GM13977 (cell line): ENCODE data around the gene ANKHD1.

Source experiments
- DNase-seq: peaks from one replicate; pipeline ENCODE4 v3.0.0; 2012; ENCODE audit warnings: low spot score
- CTCF ChIP-seq: IDR thresholded peaks from 2 replicates; pipeline ENCODE4 v1.5.1; 2012; ENCODE audit warnings: mild to moderate bottlenecking, control low read depth; ENCODE audit not compliant: insufficient read depth; ENCODE audit errors: extremely low read depth, missing control alignments
- in situ Hi-C: fragments of 300-500 bp; cut with MboI; formaldehyde crosslinking; loops from one replicate; pipeline ENCODE4 v1.12.0; 2022; ENCODE audit warnings: low sequenced_read_pairs, low pct_unique_long_range_greater_than_20kb, mixed read lengths, inconsistent platforms; ENCODE audit not compliant: unreplicated experiment

Gene ANKHD1

GRCh38 chr5:140381351-140381750 is 20.3 kb upstream of the ANKHD1 start:
- TF ChIP-seq CTCF = no peak
- DNase-seq = no peak
- in situ Hi-C loops = no loop called here

- no peak for DNase-seq
- in situ Hi-C loops = no loop called here
- no peak for TF ChIP-seq CTCF
Measured at GRCh38 chr5:140381972-140382371, 19.7 kb upstream of the ANKHD1 start.

- in situ Hi-C loops = no loop called here
- DNase-seq = no peak
- TF ChIP-seq CTCF = no peak
Measured at GRCh38 chr5:140382866-140383265, 18.8 kb upstream of the ANKHD1 start.

- TF ChIP-seq CTCF = no peak
- in situ Hi-C loops = no loop called here
- no peak for DNase-seq
Measured at GRCh38 chr5:140383300-140383699, 18.3 kb upstream of the ANKHD1 start.

GRCh38 chr5:140388052-140388451 is 13.6 kb upstream of the ANKHD1 start:
- no peak for TF ChIP-seq CTCF
- in situ Hi-C loops = no loop called here
- no peak for DNase-seq

- in situ Hi-C loops = no loop called here
- DNase-seq = no peak
Measured at GRCh38 chr5:140391312-140391711, 10.3 kb upstream of the ANKHD1 start.

More at GRCh38 chr5:140391312-140391711, 10.3 kb upstream of the ANKHD1 start:
- no peak for TF ChIP-seq CTCF
